Neural crest cell (in vitro differentiated cells): Measurements from ENCODE around the gene PROP1. TPM values are rescaled to one million over a fixed set of nuclear protein-coding genes. Genes with fewer than 3 reads are reported as not detected.
A peak's percentile ranks its signal among the peaks of the same experiment; 100 is the strongest.
"Not testable (repeated sequence)": the region's sequence is repeated elsewhere in the genome, so short reads cannot be mapped to it uniquely, and the experiment has no call there.

Experiments used
- DNase-seq: peaks from one replicate; pipeline ENCODE4 v3.0.0; 2021; ENCODE audit warnings: low read depth, mixed read lengths, low spot score
- H3K27ac Mint-ChIP-seq: one replicate; pipeline ENCODE4 v1.8.0; 2021; ENCODE audit warnings: mild to moderate bottlenecking, mixed read lengths; ENCODE audit not compliant: unreplicated experiment
- H3K27me3 Mint-ChIP-seq: 2 replicates; pipeline ENCODE4 v1.8.0; 2021; ENCODE audit warnings: low read depth, mild to moderate bottlenecking, mixed read lengths
- H3K36me3 Mint-ChIP-seq: 2 replicates; pipeline ENCODE4 v1.8.0; 2021; ENCODE audit warnings: low read depth, mild to moderate bottlenecking, mixed read lengths
- H3K4me1 Mint-ChIP-seq: 2 replicates; pipeline ENCODE4 v1.8.0; 2021; ENCODE audit warnings: mixed read lengths
- H3K4me3 Mint-ChIP-seq: one replicate; pipeline ENCODE4 v1.8.0; 2021; ENCODE audit warnings: mild to moderate bottlenecking, mixed read lengths
- H3K9me3 Mint-ChIP-seq: 2 replicates; pipeline ENCODE4 v1.8.0; 2021; ENCODE audit warnings: mixed read lengths
- total RNA-seq: library from RNA; stranded (reverse); gene quantifications from 2 replicates; pipeline ENCODE4 v1.2.1, GENCODE V29; 2021
- TF ChIP-seq, protein P1 (sequence below): fragments of 200-600 bp; sonication (generic); conservative IDR thresholded peaks from 2 replicates; pipeline ENCODE4 v1.5.0; 2021; ENCODE audit warnings: antibody characterized with exemption, mild to moderate bottlenecking

PROP1 gene
- total RNA-seq, 1 donor from 2014 or later: not detected

DNA sequence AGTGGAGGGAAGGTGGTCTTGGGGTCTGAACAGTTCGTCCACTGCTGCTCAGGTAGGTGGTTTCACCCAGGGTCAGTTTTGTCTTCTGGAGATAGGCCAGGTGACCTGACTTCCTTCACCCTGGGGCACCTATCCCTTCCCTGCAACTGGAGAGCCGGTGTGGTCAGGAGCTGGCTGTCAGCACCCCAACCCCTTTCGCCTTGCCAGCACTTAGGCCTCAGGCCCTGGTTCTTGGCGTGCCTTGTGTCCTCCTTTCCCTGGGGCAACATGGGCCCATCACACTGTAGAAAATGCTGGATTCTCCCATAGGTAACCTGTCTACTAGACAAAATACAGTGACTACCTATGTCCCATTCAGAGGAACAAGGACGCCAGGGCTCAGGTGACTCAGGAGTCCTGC lies 13.1 kb downstream of the PROP1 start:
- Mint-ChIP-seq H3K27me3 (no peaks in the 10 kb centered on the region), H3K4me1 (no peaks in the 10 kb centered on the region), H3K9me3 (no peaks in the 10 kb centered on the region), H3K27ac (no peak overlapping the region), H3K4me3 (no peak overlapping the region), H3K36me3 (no peaks in the 10 kb centered on the region)
- TF ChIP-seq, protein P1, sequence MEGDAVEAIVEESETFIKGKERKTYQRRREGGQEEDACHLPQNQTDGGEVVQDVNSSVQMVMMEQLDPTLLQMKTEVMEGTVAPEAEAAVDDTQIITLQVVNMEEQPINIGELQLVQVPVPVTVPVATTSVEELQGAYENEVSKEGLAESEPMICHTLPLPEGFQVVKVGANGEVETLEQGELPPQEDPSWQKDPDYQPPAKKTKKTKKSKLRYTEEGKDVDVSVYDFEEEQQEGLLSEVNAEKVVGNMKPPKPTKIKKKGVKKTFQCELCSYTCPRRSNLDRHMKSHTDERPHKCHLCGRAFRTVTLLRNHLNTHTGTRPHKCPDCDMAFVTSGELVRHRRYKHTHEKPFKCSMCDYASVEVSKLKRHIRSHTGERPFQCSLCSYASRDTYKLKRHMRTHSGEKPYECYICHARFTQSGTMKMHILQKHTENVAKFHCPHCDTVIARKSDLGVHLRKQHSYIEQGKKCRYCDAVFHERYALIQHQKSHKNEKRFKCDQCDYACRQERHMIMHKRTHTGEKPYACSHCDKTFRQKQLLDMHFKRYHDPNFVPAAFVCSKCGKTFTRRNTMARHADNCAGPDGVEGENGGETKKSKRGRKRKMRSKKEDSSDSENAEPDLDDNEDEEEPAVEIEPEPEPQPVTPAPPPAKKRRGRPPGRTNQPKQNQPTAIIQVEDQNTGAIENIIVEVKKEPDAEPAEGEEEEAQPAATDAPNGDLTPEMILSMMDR: no peak
- DNase-seq: no peak

DNA sequence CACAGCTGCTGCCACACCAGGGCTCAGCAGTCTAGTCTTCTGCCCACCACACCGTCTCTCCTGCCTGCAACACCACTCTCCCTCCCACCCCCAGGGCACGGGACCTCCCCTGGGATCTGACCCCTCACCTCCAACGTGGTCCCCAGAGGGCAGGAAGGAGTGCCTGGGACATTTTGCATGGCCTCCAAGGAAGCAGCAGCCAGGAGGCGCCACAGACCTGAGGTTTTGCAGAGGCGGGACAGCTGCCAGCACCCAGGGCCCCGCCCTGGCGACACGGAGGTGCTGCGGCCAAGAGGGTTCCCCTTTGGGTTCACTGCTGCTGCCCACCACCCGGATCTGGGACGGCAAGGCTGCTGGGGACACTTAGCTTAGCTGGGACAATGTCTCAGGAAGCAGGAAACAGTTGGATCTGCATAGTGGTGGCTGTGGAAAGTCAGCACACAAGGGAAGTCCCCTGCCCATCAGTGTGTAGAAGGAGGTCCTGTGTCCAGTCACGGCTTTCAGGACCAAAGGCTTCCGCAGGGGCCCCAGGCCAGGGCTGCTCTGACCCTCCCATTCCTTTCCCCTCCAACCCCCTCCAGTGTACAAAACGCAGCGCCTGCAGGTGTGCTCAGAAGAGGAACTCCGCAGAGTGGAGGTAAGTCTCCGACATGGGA lies 13.8 kb downstream of the PROP1 start:
- H3K9me3 Mint-ChIP-seq: no peaks in the 10 kb centered on the region
- no peaks in the 10 kb centered on the region for H3K4me1 Mint-ChIP-seq
- TF ChIP-seq, protein P1: peak; percentile 25
- H3K27ac Mint-ChIP-seq: no peak overlapping the region
- no peaks in the 10 kb centered on the region for H3K27me3 Mint-ChIP-seq
- DNase-seq: no peak
- H3K4me3 Mint-ChIP-seq: no peak overlapping the region
- no peaks in the 10 kb centered on the region for H3K36me3 Mint-ChIP-seq

DNA sequence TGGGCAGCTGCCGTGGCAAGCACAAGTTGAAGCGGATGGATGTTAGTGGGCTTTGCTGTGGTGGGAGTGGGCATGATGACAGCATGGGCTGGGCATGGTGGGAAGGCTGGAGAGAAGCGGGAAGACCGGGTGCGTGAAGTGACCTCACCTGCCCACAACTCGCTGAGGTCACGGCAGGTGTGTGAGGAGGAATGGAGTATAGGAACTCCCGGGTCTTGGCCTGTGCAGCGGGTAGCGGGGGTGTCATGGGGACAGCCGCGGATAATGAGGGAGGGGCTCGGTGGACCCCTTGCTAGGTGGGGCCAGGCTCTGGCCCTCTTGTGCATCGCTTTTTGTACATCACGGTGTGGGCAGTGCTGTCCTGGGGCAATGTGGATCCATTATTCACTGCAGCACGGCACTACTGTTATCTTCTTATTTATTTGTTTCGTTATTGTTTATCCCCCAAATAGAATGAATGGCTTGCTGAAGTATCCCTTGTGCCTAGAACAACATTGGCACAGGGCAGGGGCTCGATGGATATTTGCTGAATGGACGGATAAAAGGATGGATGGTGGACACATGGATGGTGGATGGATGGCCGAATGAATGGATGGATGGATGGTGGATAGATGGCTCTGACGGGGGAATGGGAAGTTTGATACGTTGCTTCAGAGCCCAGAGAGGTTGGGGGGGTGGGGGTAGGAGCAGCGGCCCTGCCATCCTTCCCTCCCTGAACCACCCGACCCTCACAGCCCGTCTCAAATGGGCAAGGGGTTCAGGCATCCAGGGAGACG lies 14.6 kb downstream of the PROP1 start:
- no peak for DNase-seq
- Mint-ChIP-seq H3K9me3 (no peaks in the 10 kb centered on the region), H3K4me3 (no peak overlapping the region), H3K27me3 (no peaks in the 10 kb centered on the region), H3K27ac (no peak overlapping the region), H3K36me3 (no peaks in the 10 kb centered on the region), H3K4me1 (no peaks in the 10 kb centered on the region)
- TF ChIP-seq, protein P1: no peak

DNA sequence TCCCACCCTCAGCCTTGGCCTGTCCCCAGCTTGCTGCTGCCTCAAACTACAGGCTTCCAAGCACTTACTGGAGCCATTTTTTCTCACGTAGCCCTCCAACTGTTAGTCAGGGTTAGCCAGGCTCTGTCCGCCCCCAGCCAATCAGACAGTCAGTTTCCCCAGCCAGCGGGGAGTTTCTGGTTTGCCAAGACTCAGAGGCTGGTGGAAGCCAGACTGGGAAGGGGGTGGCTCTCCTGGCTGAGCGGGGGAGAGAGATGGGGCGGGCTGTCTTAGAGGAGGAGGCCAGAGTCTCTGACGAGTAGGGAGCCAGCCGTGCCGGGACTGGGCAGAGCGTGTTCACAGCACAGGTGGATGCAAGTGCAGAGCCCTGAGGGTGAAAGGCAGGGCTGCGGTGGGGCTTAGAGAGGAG lies 15.3 kb downstream of the PROP1 start:
- Mint-ChIP-seq H3K9me3 (no peaks in the 10 kb centered on the region), H3K4me3 (no peak overlapping the region), H3K27ac (peak overlapping the region; percentile 87), H3K4me1 (no peaks in the 10 kb centered on the region), H3K27me3 (no peaks in the 10 kb centered on the region), H3K36me3 (no peaks in the 10 kb centered on the region)
- no peak for DNase-seq
- TF ChIP-seq, protein P1: no peak

DNA sequence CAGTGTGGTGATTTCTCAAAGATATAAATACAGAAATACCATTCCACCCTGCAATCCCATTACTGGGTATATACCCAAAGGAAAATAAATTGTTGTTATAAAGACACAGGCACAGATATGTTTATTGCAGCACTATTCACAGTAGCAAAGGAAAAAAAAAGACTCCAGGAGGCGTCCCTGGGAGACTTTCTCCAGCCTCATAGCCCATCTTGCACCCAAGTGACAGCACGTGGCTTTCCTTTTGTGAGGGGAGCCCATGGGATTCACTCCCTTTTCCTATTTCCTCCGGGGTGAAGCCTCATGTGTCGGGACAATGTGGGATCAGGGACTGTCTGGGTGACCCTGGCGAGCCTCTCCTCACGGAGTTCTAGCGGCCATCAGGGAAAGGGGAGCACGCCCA lies 18.4 kb downstream of the PROP1 start:
- not testable (repeated sequence) for H3K4me3 Mint-ChIP-seq, H3K27me3 Mint-ChIP-seq, H3K27ac Mint-ChIP-seq, DNase-seq, H3K36me3 Mint-ChIP-seq, H3K4me1 Mint-ChIP-seq, H3K9me3 Mint-ChIP-seq

DNA sequence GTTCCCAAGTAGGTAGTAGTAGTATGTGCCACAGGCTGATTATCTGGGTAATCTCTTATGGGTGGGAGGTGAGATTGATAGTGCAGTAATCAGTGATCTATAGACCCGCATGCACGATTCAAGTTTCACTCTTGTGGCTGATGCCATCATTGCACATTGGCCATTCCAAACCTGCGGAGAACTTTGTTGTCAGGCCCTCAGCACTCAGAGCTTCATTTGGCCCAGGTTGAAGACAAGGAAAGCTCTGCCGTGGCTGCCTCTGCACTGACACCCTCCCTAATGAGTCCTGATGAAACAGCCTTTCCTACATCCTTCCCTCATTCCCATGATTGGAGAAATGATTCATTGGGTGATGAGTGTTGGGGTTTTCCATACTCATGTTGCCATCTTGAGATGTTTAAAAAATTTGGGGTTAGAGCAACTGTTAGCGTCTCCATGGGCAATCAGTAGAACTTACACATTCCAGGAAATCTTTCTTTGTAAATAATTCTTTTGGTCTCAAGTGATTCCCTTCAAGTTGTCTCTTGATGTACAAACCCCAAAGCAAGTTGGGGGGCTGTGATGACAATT lies 22.9 kb downstream of the PROP1 start:
- TF ChIP-seq, protein P1: no peak
- Mint-ChIP-seq H3K27me3 (no peaks in the 10 kb centered on the region), H3K27ac (no peak overlapping the region), H3K4me3 (no peak overlapping the region), H3K9me3 (peaks cover 6% of the 10 kb centered on the region), H3K36me3 (peaks cover 12% of the 10 kb centered on the region), H3K4me1 (no peaks in the 10 kb centered on the region)
- DNase-seq: no peak
